ENCODE measurements around the gene BRME1.
A peak's percentile ranks its signal among the peaks of the same experiment; 100 is the strongest.

The BRME1 gene

DNA sequence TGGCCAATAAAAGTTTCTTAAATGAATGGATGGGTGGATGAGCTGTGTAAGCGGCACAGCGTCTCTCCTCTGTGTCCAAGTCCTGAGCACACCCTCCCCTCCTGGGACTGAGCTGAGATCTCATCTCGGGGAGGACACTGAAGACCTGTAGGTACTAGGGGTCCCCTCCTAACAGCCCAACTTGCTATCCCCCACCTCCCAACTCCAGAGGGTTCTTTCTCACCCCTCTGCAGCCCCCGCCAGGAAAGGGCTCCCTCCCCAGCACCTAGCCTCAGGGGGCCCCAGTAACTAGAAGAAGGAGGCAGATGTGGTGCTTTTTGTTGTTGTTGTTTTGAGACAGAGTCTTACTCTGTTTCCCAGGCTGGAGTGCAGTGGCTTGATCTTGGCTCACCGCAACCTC lies 30.1 kb downstream of the BRME1 start:
- Histone ChIP-seq H3K79me2 (ENCODE audit: control insufficient read depth, low read length) (no peaks in the 10 kb centered on the region), H3K4me2 (ENCODE audit: low read length) (no peak overlapping the region), H3K4me3 (ENCODE audit: low read length) (no peak overlapping the region), H4K20me1 (ENCODE audit: control insufficient read depth, insufficient read depth, low read depth, low read length) (no peaks in the 10 kb centered on the region), H3K27ac (ENCODE audit: low read depth, low read length) (no peak overlapping the region), H3F3A (ENCODE audit: control insufficient read depth, insufficient read depth) (no peaks in the 10 kb centered on the region), H3K4me1 (ENCODE audit: control insufficient read depth, low read length) (peaks cover 28% of the 10 kb centered on the region), H3K27me3 (ENCODE audit: control insufficient read depth, low read length) (0 out of 2 replicates have a peak, but pooled peaks cover under 1% of the 10 kb centered on the region), H3K9me3 (ENCODE audit: control insufficient read depth, insufficient read depth, low read length) (no peaks in the 10 kb centered on the region), H3K36me3 (ENCODE audit: control insufficient read depth, low read length) (no peaks in the 10 kb centered on the region), H3K9me2 (replicated peaks; ENCODE audit: control insufficient read depth, low read length) (no peaks in the 10 kb centered on the region)
- TF ChIP-seq, protein P1, sequence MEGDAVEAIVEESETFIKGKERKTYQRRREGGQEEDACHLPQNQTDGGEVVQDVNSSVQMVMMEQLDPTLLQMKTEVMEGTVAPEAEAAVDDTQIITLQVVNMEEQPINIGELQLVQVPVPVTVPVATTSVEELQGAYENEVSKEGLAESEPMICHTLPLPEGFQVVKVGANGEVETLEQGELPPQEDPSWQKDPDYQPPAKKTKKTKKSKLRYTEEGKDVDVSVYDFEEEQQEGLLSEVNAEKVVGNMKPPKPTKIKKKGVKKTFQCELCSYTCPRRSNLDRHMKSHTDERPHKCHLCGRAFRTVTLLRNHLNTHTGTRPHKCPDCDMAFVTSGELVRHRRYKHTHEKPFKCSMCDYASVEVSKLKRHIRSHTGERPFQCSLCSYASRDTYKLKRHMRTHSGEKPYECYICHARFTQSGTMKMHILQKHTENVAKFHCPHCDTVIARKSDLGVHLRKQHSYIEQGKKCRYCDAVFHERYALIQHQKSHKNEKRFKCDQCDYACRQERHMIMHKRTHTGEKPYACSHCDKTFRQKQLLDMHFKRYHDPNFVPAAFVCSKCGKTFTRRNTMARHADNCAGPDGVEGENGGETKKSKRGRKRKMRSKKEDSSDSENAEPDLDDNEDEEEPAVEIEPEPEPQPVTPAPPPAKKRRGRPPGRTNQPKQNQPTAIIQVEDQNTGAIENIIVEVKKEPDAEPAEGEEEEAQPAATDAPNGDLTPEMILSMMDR (IDR thresholded peaks at IDR 0.05; ENCODE audit: low read depth, low read length, poor library complexity, severe bottlenecking): no peak
- no peak for TF ChIP-seq EZH2phosphoT487 (IDR thresholded peaks at IDR 0.05; ENCODE audit: borderline replicate concordance, low read length)

DNA sequence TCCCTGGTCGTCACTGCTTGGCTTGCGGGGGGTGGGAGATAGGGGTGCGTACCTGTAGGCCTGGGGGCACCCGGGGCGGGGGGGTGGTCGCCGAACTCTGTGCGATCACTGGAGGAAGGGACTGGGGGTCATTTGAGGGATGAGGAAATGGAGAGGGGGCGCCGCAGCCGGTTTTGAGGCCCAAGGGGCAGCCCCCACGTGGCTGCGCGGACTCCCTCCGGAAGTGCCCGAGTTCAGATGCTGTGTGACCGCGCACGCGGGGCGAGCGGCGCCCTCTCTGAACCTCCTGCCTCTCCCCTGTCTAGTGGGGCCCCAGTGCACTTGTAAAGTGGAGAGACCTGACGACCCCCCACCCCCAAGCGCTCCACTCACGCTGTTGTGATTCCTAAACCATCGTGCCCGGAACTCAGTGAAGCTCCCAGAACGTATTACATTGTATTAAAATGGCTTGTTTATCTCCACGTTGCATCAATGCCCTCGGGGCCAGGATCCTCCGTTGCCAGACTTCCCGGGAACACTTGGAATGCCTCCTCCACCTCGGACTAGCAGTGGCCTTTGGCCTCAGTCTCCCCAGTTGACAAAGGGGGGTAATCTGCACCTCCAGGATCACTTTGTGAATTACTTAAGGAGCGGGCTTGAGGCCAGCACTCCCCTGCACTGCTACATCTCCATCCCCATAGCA lies 31.9 kb downstream of the BRME1 start:
- Histone ChIP-seq H3K4me1 (ENCODE audit: control insufficient read depth, low read length) (peaks cover 35% of the 10 kb centered on the region), H3K36me3 (ENCODE audit: control insufficient read depth, low read length) (no peaks in the 10 kb centered on the region), H3K79me2 (ENCODE audit: control insufficient read depth, low read length) (no peaks in the 10 kb centered on the region), H3K9me2 (replicated peaks; ENCODE audit: control insufficient read depth, low read length) (no peaks in the 10 kb centered on the region), H3K9me3 (ENCODE audit: control insufficient read depth, insufficient read depth, low read length) (no peaks in the 10 kb centered on the region), H3K4me2 (ENCODE audit: low read length) (no peak overlapping the region), H3K27ac (ENCODE audit: low read depth, low read length) (no peak overlapping the region), H3K27me3 (ENCODE audit: control insufficient read depth, low read length) (no peaks in the 10 kb centered on the region), H4K20me1 (ENCODE audit: control insufficient read depth, insufficient read depth, low read depth, low read length) (no peaks in the 10 kb centered on the region), H3K4me3 (ENCODE audit: low read length) (no peak overlapping the region), H3F3A (ENCODE audit: control insufficient read depth, insufficient read depth) (no peaks in the 10 kb centered on the region)
- no peak for TF ChIP-seq EZH2phosphoT487 (IDR thresholded peaks at IDR 0.05; ENCODE audit: borderline replicate concordance, low read length)
- TF ChIP-seq, protein P1 (IDR thresholded peaks at IDR 0.05; ENCODE audit: low read depth, low read length, poor library complexity, severe bottlenecking): no peak

DNA sequence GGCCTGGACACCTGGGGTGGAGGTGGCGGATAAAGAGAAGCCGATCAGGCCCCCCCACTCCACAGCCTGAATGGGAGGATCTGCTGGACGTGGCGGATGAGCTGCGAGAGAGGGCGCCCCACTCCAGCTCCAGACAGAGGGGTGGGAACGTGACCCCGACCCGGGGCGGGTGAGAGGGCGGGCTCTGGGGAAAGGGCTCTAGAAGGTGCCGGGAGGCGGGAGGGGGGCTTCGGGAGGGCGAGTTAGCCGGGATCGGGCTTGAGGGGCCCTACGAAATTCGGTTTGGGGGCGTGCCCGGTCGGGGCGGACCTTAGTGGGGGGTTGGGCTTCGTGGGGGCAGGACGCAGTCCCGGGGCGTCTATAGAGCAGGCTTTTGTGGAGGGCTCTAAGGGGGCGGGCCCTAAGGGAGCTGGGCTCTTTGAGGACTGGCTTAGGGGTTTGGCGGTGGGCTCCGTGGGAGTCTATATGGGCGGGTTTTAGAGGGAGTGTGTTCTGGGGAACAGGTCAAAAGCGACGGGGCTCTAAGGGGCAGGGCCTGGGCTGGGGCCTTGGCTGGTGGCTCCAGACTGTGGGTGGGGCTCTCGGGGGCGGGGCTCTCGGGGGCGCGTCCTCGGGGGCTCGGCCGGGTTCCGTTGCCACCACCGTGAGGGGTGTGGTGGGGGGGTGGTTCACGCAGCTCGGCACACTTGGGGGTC lies 33.1 kb downstream of the BRME1 start:
- Histone ChIP-seq H3K36me3 (ENCODE audit: control insufficient read depth, low read length) (no peaks in the 10 kb centered on the region), H3K27me3 (ENCODE audit: control insufficient read depth, low read length) (no peaks in the 10 kb centered on the region), H3K9me3 (ENCODE audit: control insufficient read depth, insufficient read depth, low read length) (no peaks in the 10 kb centered on the region), H4K20me1 (ENCODE audit: control insufficient read depth, insufficient read depth, low read depth, low read length) (no peaks in the 10 kb centered on the region), H3K9me2 (replicated peaks; ENCODE audit: control insufficient read depth, low read length) (no peaks in the 10 kb centered on the region), H3K4me2 (ENCODE audit: low read length) (peak overlapping the region; percentile 70), H3K4me1 (ENCODE audit: control insufficient read depth, low read length) (peaks cover 43% of the 10 kb centered on the region), H3K4me3 (ENCODE audit: low read length) (peak overlapping the region; percentile 66), H3K79me2 (ENCODE audit: control insufficient read depth, low read length) (no peaks in the 10 kb centered on the region), H3F3A (ENCODE audit: control insufficient read depth, insufficient read depth) (no peaks in the 10 kb centered on the region), H3K27ac (ENCODE audit: low read depth, low read length) (no peak overlapping the region)
- no peak for TF ChIP-seq EZH2phosphoT487 (IDR thresholded peaks at IDR 0.05; ENCODE audit: borderline replicate concordance, low read length)
- TF ChIP-seq, protein P1 (IDR thresholded peaks at IDR 0.05; ENCODE audit: low read depth, low read length, poor library complexity, severe bottlenecking): peak; percentile 57

Data from DOHH2 (cell line).